Right atrium auricular region (tissue), 2 donors: ENCODE measurements around the gene MTG2. TPM values are rescaled to one million over a fixed set of nuclear protein-coding genes. Genes with fewer than 3 reads are reported as not detected.

Experiments used
- DNase-seq: peaks from one replicate; pipeline ENCODE4 v3.0.0-alpha.2; 2019; ENCODE audit warnings: low spot score
- H3K27ac ChIP-seq, 2 donors: fragments of 200-600 bp; sonication (generic); 1 replicate in 1 of 2; 2 replicates in 1 of 2; pipeline ENCODE4 v1.5.1; 2016 to 2019
- H3K27me3 ChIP-seq, 2 donors: fragments of 200-600 bp; sonication (generic); one replicate each; pipeline versions ENCODE4 v1.5.1 to v1.6.0; 2017 to 2019
- H3K36me3 ChIP-seq: fragments of 200-600 bp; sonication (generic); one replicate; pipeline ENCODE4 v1.5.1; 2016
- H3K4me1 ChIP-seq, 2 donors: fragments of 200-600 bp; sonication (generic); one replicate each; pipeline versions ENCODE4 v1.5.1 to v1.6.0; 2017 to 2019
- H3K4me3 ChIP-seq, 2 donors: fragments of 200-600 bp; sonication (generic); 1 replicate in 1 of 2; 2 replicates in 1 of 2; pipeline ENCODE4 v1.5.1; 2017 to 2019; ENCODE audit warnings: mild to moderate bottlenecking in 1 of 2, moderate library complexity in 1 of 2
- H3K9me3 ChIP-seq, 2 donors: fragments of 200-600 bp; sonication (generic); one replicate each; pipeline ENCODE4 v1.5.1; 2019
- CTCF ChIP-seq, 2 donors: fragments of 200-600 bp; sonication (generic); IDR thresholded peaks; one replicate each; pipeline ENCODE4 v1.5.1; 2019; ENCODE audit warnings: antibody characterized with exemption in 2 of 2
- total RNA-seq, 2 donors: library from RNA; depleted of rRNA; stranded (reverse); fragments of >200 nt; gene quantifications; one replicate each; pipeline ENCODE4 v1.1.0, GENCODE V29; 2016

MTG2 gene
- total RNA-seq, 2 donors from 2014 or later = 20.7 to 24.1 TPM

GRCh38 chr20:62202083-62202395 lies 19.2 kb downstream of the MTG2 start:
- no peaks in the 10 kb centered on the region for H3K9me3 ChIP-seq
- no peaks in the 10 kb centered on the region for H3K4me1 ChIP-seq
- no peaks in the 10 kb centered on the region for H3K27me3 ChIP-seq
- H3K4me3 ChIP-seq = no peak overlapping the region
- no peak for DNase-seq
- no peak for TF ChIP-seq CTCF (IDR thresholded peaks at IDR 0.05)
- H3K27ac ChIP-seq = no peak overlapping the region
- H3K36me3 ChIP-seq = peaks cover 57% of the 10 kb centered on the region

DNA sequence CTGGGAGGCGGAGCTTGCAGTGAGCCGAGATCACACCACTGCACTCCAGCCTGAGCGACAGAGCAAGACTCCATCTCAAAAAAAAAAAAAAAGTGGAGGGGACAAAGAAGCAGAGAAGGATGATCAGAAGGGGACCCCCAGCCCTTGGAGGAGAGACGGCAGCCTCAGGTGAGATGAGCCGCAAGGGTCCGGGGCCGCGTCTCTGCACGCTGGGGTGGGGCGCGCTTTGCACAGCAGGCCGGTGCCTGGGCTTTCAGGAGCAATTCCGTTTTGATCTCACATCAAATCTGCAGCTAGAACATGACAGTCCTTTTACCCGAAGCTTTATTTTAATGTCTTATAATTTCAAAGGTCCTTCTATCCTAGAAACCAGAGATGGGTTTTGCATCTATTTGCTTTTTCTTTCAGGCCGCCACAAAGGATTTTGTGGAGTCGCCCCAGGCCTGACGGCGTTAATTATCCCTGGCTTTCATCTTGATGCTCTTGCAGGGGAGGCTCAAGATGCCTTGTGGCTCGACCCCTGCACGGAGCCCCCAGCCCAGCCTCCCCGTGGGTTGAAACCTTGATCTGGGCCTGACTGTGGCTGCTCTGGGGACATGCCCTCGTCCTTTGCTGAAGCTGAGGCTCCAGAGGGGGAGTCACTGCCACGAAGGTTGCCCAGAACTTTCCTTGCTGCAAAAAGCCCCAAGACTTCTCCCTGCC lies 20.0 kb downstream of the MTG2 start:
- H3K27me3 ChIP-seq = no peaks in the 10 kb centered on the region
- no peak overlapping the region for H3K27ac ChIP-seq
- DNase-seq = no peak
- no peaks in the 10 kb centered on the region for H3K4me1 ChIP-seq
- H3K4me3 ChIP-seq = no peak overlapping the region
- TF ChIP-seq CTCF (IDR thresholded peaks at IDR 0.05) = no peak
- H3K36me3 ChIP-seq = peaks cover 49% of the 10 kb centered on the region
- H3K9me3 ChIP-seq = no peaks in the 10 kb centered on the region

- Histone ChIP-seq H3K4me3 (no peak overlapping the region), H3K27ac (no peak overlapping the region), H3K27me3 (no peaks in the 10 kb centered on the region), H3K4me1 (no peaks in the 10 kb centered on the region), H3K36me3 (peaks cover 43% of the 10 kb centered on the region), H3K9me3 (no peaks in the 10 kb centered on the region)
- no peak for TF ChIP-seq CTCF (IDR thresholded peaks at IDR 0.05)
- DNase-seq = no peak
These were observed 20.7 kb downstream of the MTG2 start for GRCh38 chr20:62203378-62204030.

- H3K27me3 ChIP-seq = no peaks in the 10 kb centered on the region
- DNase-seq = no peak
- no peak overlapping the region for H3K27ac ChIP-seq
- TF ChIP-seq CTCF (IDR thresholded peaks at IDR 0.05) = no peak
- no peaks in the 10 kb centered on the region for H3K4me1 ChIP-seq
- no peaks in the 10 kb centered on the region for H3K9me3 ChIP-seq
- peaks cover 22% of the 10 kb centered on the region for H3K36me3 ChIP-seq
- no peak overlapping the region for H3K4me3 ChIP-seq
These were observed 23.0 kb downstream of the MTG2 start for GRCh38 chr20:62205618-62206387.

DNA sequence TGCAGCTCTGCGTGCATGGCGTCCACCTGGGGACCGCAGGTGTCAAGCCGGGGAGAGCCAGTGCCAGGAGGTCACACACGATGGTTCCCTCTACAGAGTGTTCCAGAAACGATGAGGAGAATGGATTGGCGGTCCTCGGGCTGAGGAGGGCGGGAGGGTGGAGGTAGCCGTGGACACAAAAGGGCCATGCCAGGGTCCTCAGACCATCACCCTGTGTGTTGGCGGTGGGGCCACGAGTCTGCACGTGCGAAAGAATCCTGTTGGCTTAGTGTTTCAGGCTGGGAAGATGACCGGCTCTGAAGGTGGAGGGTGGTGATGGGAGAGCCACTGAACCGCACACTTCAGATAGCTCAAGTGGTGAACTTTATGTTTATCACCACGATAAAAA lies 23.6 kb downstream of the MTG2 start:
- Histone ChIP-seq H3K4me1 (no peaks in the 10 kb centered on the region), H3K27me3 (peaks cover 0 to 2% of the 10 kb centered on the region in 2 donors), H3K9me3 (no peaks in the 10 kb centered on the region), H3K27ac (no peak overlapping the region), H3K4me3 (no peak overlapping the region), H3K36me3 (peaks cover 16% of the 10 kb centered on the region)
- TF ChIP-seq CTCF (IDR thresholded peaks at IDR 0.05) = no peak
- DNase-seq = no peak
